ENCODE data around the gene CIC.
"Not testable (repeated sequence)": the region's sequence is repeated elsewhere in the genome, so short reads cannot be mapped to it uniquely, and the experiment has no call there.

Gene CIC

GRCh38 chr19:42333975-42334696 is 65.1 kb downstream of the CIC start:
- DNase-seq, result peak in 1 of 14 donors; percentile 51

DNA sequence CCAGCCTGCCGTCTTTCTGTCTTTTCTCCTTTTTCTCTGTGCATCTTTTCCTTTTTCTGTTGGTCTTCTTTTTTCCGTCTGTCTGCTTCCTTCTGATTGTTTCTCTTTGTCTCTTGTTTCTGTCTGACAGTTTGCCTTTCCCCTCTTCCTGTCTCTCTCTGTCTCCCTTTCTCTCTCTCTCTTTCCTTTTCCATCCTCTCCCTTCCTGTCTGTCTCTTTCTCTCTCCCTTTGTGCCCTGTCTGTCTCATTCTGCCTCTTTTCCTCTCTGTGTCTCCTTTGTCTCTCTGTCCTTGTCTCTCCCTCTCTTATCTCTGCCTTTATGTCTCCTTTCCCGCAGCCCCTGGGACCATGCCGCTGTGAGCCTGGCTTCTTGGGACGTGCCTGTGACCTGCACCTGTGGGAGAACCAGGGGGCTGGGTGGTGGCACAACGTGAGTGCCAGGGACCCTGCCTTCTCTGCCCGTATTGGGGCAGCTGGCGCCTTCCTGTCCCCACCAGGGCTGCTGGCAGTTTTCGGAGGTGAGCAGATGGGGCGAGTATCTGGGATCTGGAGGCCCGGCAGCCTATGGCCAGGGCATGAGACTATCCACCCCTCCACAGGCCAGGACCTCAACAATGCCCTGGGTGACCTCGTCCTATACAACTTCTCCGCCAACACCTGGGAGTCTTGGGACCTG is 65.8 kb downstream of the CIC start:
- DNase-seq, result peak in 1 of 14 donors; percentile 68

DNA sequence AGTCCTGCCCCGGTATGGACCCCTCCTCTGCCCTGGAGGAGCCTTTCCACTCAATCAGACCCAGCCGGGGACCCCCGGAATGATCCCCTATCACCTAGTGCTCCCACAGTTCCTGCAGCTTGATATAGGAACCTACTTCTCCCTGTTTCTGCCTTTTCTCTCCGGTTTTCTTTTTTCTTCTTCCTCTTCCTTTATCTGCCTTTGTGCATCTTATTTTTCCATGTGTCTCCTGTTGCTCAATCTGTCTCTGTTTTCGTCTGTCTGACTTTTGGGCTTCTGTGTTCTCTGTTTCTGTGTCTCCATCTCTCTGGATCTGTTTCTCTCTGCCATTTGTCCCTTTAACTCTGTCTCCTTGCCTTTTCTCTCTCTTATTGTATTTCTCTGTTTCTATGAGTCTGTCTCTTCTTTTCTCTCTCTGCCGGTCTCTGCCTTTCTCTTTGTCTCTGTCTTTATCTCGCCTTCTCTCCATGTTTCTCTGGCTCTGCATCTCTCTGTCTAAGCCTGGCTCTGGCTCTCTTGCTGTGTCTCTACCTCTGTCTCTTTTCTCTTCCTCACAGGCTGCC is 66.4 kb downstream of the CIC start:
- DNase-seq, result no peak

DNA sequence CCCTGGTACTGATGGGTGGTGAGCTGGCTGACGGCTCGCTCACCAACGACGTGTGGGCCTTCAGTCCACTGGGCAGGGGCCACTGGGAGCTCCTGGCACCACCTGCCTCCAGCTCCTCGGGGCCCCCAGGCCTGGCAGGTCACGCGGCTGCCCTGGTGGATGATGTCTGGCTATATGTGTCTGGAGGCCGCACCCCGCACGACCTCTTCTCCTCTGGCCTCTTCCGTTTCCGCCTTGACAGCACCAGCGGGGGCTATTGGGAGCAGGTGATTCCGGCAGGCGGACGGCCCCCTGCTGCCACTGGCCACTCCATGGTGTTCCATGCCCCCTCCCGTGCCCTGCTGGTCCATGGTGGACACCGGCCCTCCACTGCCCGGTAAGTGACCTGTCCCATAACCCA is 66.9 kb downstream of the CIC start:
- no peak for DNase-seq

DNA sequence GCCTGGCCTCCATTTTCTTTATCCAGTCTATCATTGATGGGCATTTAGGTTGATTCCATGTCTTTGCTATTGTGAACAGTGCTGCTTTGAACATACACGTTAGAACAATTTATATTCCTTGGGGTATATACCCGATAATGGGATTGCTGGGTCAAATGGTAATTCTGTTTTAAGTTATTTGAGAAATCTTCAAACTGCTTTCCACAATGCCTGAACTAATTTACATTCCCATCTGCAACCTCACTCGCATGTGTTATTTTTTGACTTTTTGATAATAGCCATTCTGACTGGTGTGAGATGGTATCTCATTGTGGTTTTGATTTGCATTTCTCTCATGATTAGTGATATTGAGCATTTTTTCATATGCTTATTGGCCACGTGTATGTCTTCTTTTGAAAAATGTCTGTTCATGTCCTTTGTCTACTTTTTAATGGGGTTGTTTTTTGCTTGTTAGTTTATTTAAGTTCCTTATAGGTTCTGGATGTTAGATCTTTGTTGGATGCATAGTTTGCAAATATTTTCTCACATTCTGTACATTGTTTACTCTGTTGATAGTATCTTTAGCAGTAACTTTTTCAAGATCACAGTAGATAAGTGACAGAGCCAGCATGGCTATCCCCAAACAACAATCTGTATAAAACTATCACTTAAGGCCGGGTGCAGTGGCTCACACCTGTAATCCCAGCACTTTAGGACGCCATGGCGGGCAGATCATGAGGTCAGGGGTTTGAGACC is 70.2 kb downstream of the CIC start:
- DNase-seq, result not testable (repeated sequence)

- not testable (repeated sequence) for DNase-seq
Observed at GRCh38 chr19:42339922-42340321, 70.9 kb downstream of the CIC start.

GRCh38 chr19:42343344-42344110 is 74.5 kb downstream of the CIC start:
- DNase-seq, result no peak

DNA sequence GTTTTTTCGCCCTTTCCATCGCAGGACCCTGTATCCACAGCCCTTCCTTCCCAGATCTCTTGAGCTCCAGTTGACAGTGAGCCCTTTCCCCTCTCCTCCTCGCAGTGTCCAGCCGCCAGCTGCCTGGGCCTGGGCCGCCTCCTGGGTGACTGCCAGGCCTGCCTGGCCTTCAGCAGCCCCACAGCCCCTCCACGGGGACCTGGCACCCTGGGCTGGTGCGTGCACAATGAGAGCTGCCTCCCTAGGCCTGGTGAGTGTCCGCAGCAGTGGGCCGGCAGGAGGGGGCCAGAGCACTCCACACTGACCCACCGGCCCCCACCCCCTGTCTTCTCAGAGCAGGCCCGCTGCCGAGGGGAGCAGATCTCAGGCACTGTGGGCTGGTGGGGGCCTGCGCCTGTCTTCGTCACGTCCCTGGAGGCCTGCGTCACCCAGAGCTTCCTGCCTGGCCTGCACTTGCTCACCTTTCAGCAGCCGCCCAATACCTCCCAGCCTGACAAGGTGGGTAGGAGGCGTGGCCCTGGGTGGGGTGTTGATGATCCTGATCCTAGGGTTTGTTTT is 75.4 kb downstream of the CIC start:
- no peak for DNase-seq
